Erythroblast (primary cell): Measurements from ENCODE around the gene ARHGEF28.

Experiments
- GATA1 ChIP-seq: IDR thresholded peaks from 2 replicates; pipeline ENCODE4 v1.6.1; 2011; ENCODE audit warnings: low read depth, mild to moderate bottlenecking, control low read depth, low read length, moderate library complexity
- POLR2A ChIP-seq: IDR thresholded peaks from 2 replicates; pipeline ENCODE4 v1.6.1; 2011; ENCODE audit warnings: mild to moderate bottlenecking, low read length

DNA sequence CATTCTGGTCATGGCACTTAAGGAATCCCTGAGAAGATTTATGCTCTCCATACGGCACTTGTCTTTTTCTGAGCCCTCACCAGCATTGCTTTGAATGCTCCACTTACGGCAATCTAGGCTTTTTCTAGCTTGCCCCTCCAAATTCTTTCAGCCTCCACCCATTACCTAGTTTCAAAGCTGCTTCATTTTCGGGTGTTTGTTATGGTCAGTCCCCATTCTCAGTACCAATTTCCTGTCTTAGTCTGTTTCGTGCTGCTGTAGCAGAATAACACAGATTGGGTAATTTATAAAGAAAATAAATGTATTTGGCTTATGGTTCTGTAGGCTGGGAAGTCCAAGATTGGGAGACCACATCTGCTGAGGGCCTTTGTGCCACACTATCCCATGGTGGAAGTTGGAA, 42.0 kb downstream of the ARHGEF28 start:
- TF ChIP-seq POLR2A = no peak
- TF ChIP-seq GATA1 = no peak
